ENCODE results near the gene SLC16A10.
"Not testable (repeated sequence)": the region's sequence is repeated elsewhere in the genome, so short reads cannot be mapped to it uniquely, and the experiment has no call there.

The SLC16A10 gene

GRCh38 chr6:111195656-111196055 is 108.4 kb downstream of the SLC16A10 start:
- peaks cover 4 to 7% (median 5%) of the 10 kb centered on the region in 11 experiments; a peak in 21 of 22 replicates for H3K9me3 ChIP-seq (replicated peaks in 1 of 11)
- H3K4me3 ChIP-seq = no peak overlapping the region
- H3K4me2 ChIP-seq = no peak overlapping the region
- peaks cover 0 to 32% (median 0%) of the 10 kb centered on the region in 11 experiments; a peak in 2 of 22 replicates for H4K20me1 ChIP-seq
- H3K9ac ChIP-seq = no peak overlapping the region
- no peak for TF ChIP-seq Cebpa-rat (IDR thresholded peaks at IDR 0.05)
- peaks cover 0 to 71% (median 0%) of the 10 kb centered on the region in 11 experiments; a peak in 5 of 22 replicates for H3K36me3 ChIP-seq
- H3K27ac ChIP-seq = no peak overlapping the region; a peak in 1 of 22 replicates
- H3K4me1 ChIP-seq = peaks cover 0 to 16% (median 0%) of the 10 kb centered on the region in 10 experiments; a peak in 5 of 20 replicates
- H3K27me3 ChIP-seq = no peaks in the 10 kb centered on the region

GRCh38 chr6:111198841-111199240 is 111.5 kb downstream of the SLC16A10 start:
- TF ChIP-seq Cebpa-rat (IDR thresholded peaks at IDR 0.05) = no peak

GRCh38 chr6:111199935-111200334 is 112.6 kb downstream of the SLC16A10 start:
- Histone ChIP-seq H3K4me2 (peak overlapping the region in 2 of 11 experiments; percentile 7 to 12; a peak in 2 of 22 replicates), H3K9ac (no peak overlapping the region), H3K27ac (no peak overlapping the region), H3K9me3 (replicated peaks in 1 of 11) (no peaks in the 10 kb centered on the region), H3K4me1 (peaks cover 0 to 16% (median 9%) of the 10 kb centered on the region in 10 experiments; a peak in 10 of 20 replicates), H3K4me3 (no peak overlapping the region), H4K20me1 (peaks cover 0 to 45% (median 0%) of the 10 kb centered on the region in 11 experiments; a peak in 2 of 22 replicates), H3K27me3 (no peaks in the 10 kb centered on the region), H3K36me3 (peaks cover 0 to 38% (median 0%) of the 10 kb centered on the region in 11 experiments; a peak in 4 of 22 replicates)
- no peak for TF ChIP-seq Cebpa-rat (IDR thresholded peaks at IDR 0.05)

More at GRCh38 chr6:111198841-111199240, 111.5 kb downstream of the SLC16A10 start:
- Histone ChIP-seq H3K27ac (no peak overlapping the region), H3K4me3 (no peak overlapping the region), H3K27me3 (no peaks in the 10 kb centered on the region), H3K9ac (no peak overlapping the region), H3K9me3 (replicated peaks in 1 of 11) (no peaks in the 10 kb centered on the region), H3K4me1 (peaks cover 0 to 16% (median 9%) of the 10 kb centered on the region in 10 experiments; a peak in 10 of 20 replicates), H3K4me2 (no peak overlapping the region), H4K20me1 (peaks cover 0 to 41% (median 0%) of the 10 kb centered on the region in 11 experiments; a peak in 2 of 22 replicates), H3K36me3 (peaks cover 0 to 48% (median 0%) of the 10 kb centered on the region in 11 experiments; a peak in 4 of 22 replicates)

- H3K9me3 ChIP-seq (replicated peaks in 1 of 11) = no peaks in the 10 kb centered on the region
- peaks cover 0 to 32% (median 0%) of the 10 kb centered on the region in 11 experiments; a peak in 4 of 22 replicates for H3K36me3 ChIP-seq
- no peak overlapping the region for H3K4me3 ChIP-seq
- no peak overlapping the region for H3K27ac ChIP-seq
- H3K9ac ChIP-seq = no peak overlapping the region
- H3K4me1 ChIP-seq = peaks cover 0 to 16% (median 9%) of the 10 kb centered on the region in 10 experiments; a peak in 10 of 20 replicates
- peak overlapping the region in 5 of 11 experiments; percentile 6 to 24 (median 12); a peak in 4 of 22 replicates for H3K4me2 ChIP-seq
- no peak for TF ChIP-seq Cebpa-rat (IDR thresholded peaks at IDR 0.05)
- peaks cover 0 to 51% (median 0%) of the 10 kb centered on the region in 11 experiments; a peak in 2 of 22 replicates for H4K20me1 ChIP-seq
- H3K27me3 ChIP-seq = no peaks in the 10 kb centered on the region
These were observed 113.3 kb downstream of the SLC16A10 start for GRCh38 chr6:111200350-111201243.

- TF ChIP-seq Cebpa-rat (IDR thresholded peaks at IDR 0.05) = no peak
- peaks cover 0 to 16% (median 9%) of the 10 kb centered on the region in 10 experiments; a peak in 10 of 20 replicates for H3K4me1 ChIP-seq
- H4K20me1 ChIP-seq = peaks cover 0 to 55% (median 0%) of the 10 kb centered on the region in 11 experiments; a peak in 2 of 22 replicates
- H3K4me3 ChIP-seq = no peak overlapping the region
- H3K27ac ChIP-seq = no peak overlapping the region
- no peaks in the 10 kb centered on the region for H3K27me3 ChIP-seq
- peak overlapping the region in 4 of 11 experiments; percentile 5 to 24 (median 10); a peak in 2 of 22 replicates for H3K4me2 ChIP-seq
- H3K36me3 ChIP-seq = peaks cover 0 to 32% (median 0%) of the 10 kb centered on the region in 11 experiments; a peak in 4 of 22 replicates
- H3K9me3 ChIP-seq (replicated peaks in 1 of 11) = no peaks in the 10 kb centered on the region
- H3K9ac ChIP-seq = no peak overlapping the region
These were observed 113.9 kb downstream of the SLC16A10 start for GRCh38 chr6:111201244-111201554.

GRCh38 chr6:111201764-111202163 is 114.5 kb downstream of the SLC16A10 start:
- H3K36me3 ChIP-seq = peaks cover 0 to 31% (median 0%) of the 10 kb centered on the region in 11 experiments; a peak in 4 of 22 replicates
- TF ChIP-seq Cebpa-rat (IDR thresholded peaks at IDR 0.05) = no peak

GRCh38 chr6:111203539-111203938 is 116.2 kb downstream of the SLC16A10 start:
- peaks cover 0 to 16% (median 9%) of the 10 kb centered on the region in 10 experiments; a peak in 10 of 20 replicates for H3K4me1 ChIP-seq
- H3K9me3 ChIP-seq (replicated peaks in 1 of 11); H3K4me2 ChIP-seq; H3K9ac ChIP-seq; H3K27ac ChIP-seq; H3K27me3 ChIP-seq; H3K4me3 ChIP-seq: not testable (repeated sequence)
- H3K36me3 ChIP-seq = peaks cover 0 to 36% (median 0%) of the 10 kb centered on the region in 11 experiments; a peak in 4 of 22 replicates
- H4K20me1 ChIP-seq = peaks cover 0 to 70% (median 0%) of the 10 kb centered on the region in 11 experiments; a peak in 2 of 22 replicates

More at GRCh38 chr6:111201764-111202163, 114.5 kb downstream of the SLC16A10 start:
- H3K4me3 ChIP-seq = no peak overlapping the region
- H3K4me2 ChIP-seq = peak overlapping the region in 1 of 11 experiments; percentile 24; a peak in 1 of 22 replicates
- H3K27ac ChIP-seq = no peak overlapping the region
- peaks cover 0 to 16% (median 9%) of the 10 kb centered on the region in 10 experiments; a peak in 10 of 20 replicates for H3K4me1 ChIP-seq
- H3K27me3 ChIP-seq = no peaks in the 10 kb centered on the region
- peaks cover 0 to 60% (median 0%) of the 10 kb centered on the region in 11 experiments; a peak in 2 of 22 replicates for H4K20me1 ChIP-seq
- no peak overlapping the region for H3K9ac ChIP-seq
- H3K9me3 ChIP-seq (replicated peaks in 1 of 11) = no peaks in the 10 kb centered on the region

GRCh38 chr6:111204305-111204704 is 117.0 kb downstream of the SLC16A10 start:
- Histone ChIP-seq H3K4me2 (no peak overlapping the region), H3K4me3 (no peak overlapping the region), H3K27me3 (no peaks in the 10 kb centered on the region), H3K27ac (no peak overlapping the region), H3K9ac (no peak overlapping the region), H3K36me3 (peaks cover 0 to 40% (median 0%) of the 10 kb centered on the region in 11 experiments; a peak in 4 of 22 replicates), H3K4me1 (peaks cover 0 to 13% (median 9%) of the 10 kb centered on the region in 10 experiments; a peak in 10 of 20 replicates), H4K20me1 (peaks cover 0 to 77% (median 0%) of the 10 kb centered on the region in 11 experiments; a peak in 2 of 22 replicates), H3K9me3 (replicated peaks in 1 of 11) (no peaks in the 10 kb centered on the region)
- no peak for TF ChIP-seq Cebpa-rat (IDR thresholded peaks at IDR 0.05)

Measured in BLaER1 treated with 17β-estradiol and CSF1 and Interleukin-3, amounts not matched to agents 10 nM and 100 nM (cell line).